Measurements from ENCODE around the gene WNT16.
"Not testable (repeated sequence)": the region's sequence is repeated elsewhere in the genome, so short reads cannot be mapped to it uniquely, and the experiment has no call there.

WNT16 gene

DNA sequence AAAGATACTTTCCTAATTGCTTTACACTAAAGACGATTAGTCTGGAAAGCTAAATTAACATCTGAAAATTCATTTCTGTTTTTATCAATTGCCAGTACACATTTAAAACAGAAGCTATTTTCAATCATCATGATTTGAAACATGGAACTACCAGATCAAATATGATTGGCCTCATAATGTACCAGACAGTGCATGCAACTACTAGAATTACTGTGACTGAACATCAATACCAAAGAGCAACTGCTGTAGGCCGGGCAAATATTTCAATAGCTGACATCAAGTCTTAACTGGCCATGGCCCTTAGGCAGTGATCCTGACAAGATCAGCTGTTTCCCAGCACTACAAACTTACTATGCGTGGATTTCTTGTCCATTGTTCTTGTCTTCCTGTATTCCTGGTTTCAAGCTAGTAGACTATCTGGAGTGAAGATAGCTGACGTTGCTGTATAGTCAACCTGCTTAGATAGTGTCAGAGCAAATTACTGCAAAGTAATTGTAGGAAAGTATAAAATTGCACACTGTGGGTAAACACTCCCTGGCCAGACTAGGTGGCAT, 21.7 kb upstream of the WNT16 start:
- DNase-seq = no peak

- no peak for DNase-seq
Observed at GRCh38 chr7:121313220-121313792, 15.5 kb upstream of the WNT16 start.

DNA sequence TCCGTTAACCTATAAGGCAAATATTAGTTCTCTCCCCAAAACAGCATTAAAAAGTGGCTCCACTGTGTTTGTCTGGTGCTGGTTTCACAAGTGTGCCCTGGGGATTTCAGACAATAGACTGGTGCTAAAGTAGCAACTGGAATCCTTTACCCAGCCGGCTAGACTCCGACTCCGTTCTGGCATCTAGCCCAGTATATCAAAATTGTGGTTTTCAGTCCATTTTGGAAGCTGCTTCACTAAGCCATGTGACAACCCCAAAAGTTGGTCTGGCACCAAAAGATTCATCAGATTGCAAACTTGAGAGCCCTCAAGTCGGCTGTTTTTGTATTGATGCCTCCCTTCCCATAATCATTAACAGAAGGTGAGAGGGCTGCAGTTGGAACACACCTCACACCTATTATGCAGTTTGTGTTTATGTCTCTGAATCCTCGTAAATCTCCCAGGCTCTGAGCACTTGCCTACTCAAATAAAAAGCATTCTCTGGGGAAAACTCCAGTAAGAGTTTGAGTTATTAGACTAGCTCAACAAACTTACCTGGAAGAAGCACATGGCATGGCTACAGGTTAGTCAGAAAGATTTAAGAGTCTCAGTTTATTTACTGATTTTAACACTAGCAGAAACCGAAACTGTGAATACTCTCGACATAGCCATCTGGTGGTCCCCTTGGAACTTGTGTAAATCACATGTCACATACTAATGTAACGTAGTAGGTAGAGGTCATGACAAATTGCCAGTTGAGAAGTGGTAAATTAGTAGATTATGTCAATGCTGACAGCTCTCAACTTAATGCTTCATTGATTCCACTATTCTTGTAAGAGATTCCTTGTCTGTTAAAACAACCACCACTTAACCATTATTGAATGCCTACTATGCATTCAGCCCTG, 14.8 kb upstream of the WNT16 start:
- peak; percentile 44 for DNase-seq

GRCh38 chr7:121315170-121315569, 13.6 kb upstream of the WNT16 start:
- not testable (repeated sequence) for DNase-seq

DNA sequence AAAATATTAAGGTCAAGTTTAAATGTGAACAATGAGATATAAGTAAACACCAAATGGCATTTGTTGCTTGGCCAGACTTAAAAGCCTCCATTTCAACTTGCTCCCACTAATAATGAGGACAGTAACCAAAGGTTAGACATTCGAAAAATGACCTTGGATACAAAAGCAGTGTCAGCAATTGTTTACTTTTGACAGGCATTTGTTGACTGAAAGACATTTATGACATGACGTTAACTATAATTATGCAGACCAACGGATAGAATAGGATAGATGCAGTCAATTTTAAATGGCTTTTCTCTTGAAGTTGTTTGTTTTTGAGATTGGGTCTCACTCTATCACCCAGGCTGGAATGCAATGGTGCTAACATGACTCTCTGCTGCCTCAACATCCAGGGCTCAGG, 6.3 kb upstream of the WNT16 start:
- DNase-seq = peak; percentile 9

- no peak for DNase-seq
Observed at GRCh38 chr7:121323515-121324302, 5.1 kb upstream of the WNT16 start.

DNA sequence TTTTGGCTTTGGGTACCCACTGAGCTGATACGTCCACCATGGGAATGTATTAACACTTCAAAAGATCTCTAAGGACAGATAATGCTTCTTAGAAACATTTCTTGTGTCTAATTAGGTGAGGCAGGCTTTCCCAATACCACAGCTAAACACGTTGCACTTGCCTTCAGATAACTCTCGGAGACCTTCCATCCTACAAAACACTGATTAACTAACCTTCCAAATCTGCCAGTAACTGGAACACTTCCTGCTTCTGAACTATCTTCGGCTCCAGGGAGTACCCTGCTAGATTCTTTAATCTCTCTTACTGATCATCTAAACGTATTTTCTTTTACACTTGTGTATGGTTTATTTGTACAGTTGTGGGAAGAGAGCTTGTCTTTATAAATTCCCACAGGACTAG, 1.1 kb upstream of the WNT16 start:
- no peak for DNase-seq

GRCh38 chr7:121329191-121330052, 622 bp downstream of the WNT16 start:
- peak; percentile 27 for DNase-seq

GRCh38 chr7:121330053-121330833, 1.4 kb downstream of the WNT16 start:
- DNase-seq = no peak

DNA sequence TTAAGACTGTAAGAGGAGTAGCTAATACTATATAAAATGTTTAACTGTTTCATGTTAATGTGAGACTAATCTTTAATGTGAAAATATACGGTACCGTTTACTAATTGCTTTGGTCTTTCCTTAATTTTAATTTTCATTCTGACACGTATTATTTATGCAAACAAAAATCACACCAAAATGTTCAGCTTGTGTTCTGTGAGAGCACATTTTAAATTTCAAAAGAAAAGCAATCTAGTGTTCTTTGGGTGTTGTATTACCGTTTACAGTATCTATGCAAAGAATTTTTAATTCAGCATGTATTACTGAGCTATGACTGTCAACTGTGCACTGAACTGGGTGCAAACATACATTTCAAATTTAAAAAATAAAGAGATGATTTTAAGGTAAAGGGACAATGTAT, 2.2 kb downstream of the WNT16 start:
- DNase-seq = no peak

GRCh38 chr7:121331574-121331973, 2.8 kb downstream of the WNT16 start:
- no peak for DNase-seq

DNA sequence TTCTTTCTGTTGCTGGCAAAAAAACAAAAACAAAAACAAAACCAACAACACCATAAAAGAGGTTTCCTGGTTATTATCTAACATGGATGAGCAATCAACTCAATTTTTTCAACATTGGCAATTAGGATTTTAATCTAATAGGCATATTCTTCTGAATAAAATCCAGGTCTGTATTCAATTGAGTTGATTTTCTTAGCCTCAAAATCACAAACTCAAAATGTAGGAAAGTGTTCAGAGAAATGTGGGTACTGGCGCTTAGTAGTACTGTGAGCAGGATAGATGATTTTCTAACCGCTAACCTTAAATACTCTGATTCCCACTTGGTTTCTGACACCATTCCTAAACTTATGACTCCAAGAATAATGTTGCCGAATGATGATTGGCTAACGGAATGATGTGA, 5.6 kb downstream of the WNT16 start:
- no peak for DNase-seq

- DNase-seq = no peak
Observed at GRCh38 chr7:121334875-121335648, 6.3 kb downstream of the WNT16 start.

DNA sequence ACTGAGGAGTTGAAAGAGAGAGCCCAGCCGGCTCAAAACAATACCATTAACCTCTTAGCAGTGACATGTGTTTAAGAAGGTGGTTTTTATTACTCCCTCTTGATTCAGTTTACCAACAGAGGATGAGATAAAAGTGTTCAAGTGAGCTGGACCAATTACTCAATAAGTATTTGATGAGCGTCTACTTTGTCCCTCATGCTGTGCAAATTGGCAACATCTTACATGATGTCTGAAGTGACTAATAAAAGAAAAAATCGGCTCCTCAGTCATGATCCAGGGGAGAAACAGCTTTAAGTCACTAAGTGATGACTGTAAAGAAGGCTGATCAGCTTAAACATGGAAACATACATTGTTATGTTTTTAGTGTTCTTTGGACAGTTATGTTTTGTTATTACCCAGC, 7.8 kb downstream of the WNT16 start:
- DNase-seq = no peak

- DNase-seq = no peak
Observed at GRCh38 chr7:121337398-121337797, 8.6 kb downstream of the WNT16 start.

DNA sequence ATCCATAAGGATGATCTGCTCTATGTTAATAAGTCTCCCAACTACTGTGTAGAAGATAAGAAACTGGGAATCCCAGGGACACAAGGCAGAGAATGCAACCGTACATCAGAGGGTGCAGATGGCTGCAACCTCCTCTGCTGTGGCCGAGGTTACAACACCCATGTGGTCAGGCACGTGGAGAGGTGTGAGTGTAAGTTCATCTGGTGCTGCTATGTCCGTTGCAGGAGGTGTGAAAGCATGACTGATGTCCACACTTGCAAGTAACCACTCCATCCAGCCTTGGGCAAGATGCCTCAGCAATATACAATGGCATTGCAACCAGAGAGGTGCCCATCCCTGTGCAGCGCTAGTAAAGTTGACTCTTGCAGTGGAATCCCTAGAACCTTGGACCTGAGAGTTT, 10.3 kb downstream of the WNT16 start:
- DNase-seq = no peak

DNA sequence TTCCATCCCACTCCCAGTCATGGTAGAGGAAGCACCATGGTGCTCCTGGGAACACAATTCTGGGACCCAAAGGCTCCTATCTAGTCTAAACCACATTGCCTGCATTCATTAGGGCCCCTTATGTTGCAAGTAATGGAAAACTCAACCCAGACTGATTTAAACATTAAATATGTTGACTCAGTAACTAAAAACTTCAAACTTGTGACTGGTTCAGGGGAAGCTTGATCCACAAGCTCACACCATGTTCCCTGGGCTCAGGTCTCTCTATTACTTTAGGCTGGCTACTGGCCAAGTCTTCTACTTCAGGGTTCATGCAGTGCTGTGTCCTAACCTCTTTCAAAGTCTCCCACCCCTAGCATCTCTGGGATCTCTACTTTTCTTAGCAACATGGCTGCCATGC, 13.1 kb downstream of the WNT16 start:
- DNase-seq = no peak

DNA sequence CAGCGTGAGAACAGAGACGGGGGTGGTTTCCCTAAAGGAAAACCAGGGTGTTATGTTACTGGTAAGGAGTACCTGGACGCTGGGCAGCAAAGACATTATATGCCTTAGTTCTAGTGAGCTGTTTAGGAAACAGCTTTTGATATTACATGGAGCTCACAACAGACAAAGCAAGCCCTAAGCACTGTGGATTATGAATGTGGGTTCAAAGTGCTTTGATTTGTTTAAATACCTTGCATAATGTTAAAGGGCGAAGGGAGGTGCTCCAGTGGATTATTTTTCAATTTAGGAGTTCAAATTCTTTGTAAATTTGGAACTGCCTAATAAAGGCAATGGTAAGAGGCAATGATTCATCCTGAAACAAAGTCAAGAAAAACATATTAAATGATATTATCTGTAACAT, 13.8 kb downstream of the WNT16 start:
- DNase-seq = no peak

DNA sequence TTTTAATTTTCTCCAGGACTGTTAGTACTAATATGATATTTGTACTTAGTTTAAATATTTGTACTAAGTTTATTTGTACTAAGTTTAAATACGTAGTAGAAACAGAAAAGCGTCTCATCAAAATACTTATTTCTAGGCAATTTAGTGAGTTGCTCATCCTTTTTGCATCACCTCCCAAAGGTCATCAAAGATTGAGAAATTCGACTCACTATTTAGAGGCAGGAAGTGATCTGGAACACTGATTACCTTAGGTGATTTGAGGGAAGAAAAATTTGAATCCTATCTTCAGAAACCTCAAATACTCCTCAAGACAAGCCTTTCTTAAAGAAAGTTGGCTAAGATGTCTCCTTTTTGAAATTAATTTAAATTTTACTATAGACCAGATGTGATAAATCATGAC, 14.5 kb downstream of the WNT16 start:
- no peak for DNase-seq

DNA sequence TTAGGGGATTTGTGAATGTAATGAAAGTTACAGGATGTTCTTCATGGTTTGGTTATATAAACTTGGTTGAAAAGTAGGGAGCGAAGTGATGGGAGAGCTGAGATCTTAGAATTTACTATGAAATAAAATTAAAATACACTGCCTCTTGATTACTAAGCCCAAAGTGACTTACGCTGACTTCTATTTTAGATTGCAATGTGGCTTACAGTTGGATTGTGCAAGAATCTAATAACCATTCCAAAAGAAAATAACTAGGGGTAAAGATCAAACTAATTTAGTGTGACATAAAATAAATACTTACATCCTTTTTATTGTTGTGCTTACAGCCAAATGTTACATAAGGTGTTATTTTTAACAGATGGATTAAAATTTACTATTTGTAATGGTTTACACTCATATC, 15.3 kb downstream of the WNT16 start:
- no peak for DNase-seq

GRCh38 chr7:121344497-121344896, 15.7 kb downstream of the WNT16 start:
- DNase-seq = no peak

All from NCI-H2029 (cell line).